GM18870 (cell line): Measurements from ENCODE around the gene ESCO1.
"Not testable (repeated sequence)": the region's sequence is repeated elsewhere in the genome, so short reads cannot be mapped to it uniquely, and the experiment has no call there.

Experiments used
- ATAC-seq: cut with Tn5 transposase; IDR thresholded peaks from one replicate; pipeline ENCODE4 v1.9.1; 2021; ENCODE audit warnings: moderate library complexity; ENCODE audit not compliant: unreplicated experiment

ESCO1 gene

GRCh38 chr18:21592361-21592760 is 8.1 kb downstream of the ESCO1 start:
- ATAC-seq, result not testable (repeated sequence)

GRCh38 chr18:21584391-21584790 is 16.1 kb downstream of the ESCO1 start:
- ATAC-seq, result no peak

- no peak for ATAC-seq
Measured at GRCh38 chr18:21575656-21576055, 24.8 kb downstream of the ESCO1 start.

- ATAC-seq, result no peak
Measured at GRCh38 chr18:21571772-21572171, 28.7 kb downstream of the ESCO1 start.

GRCh38 chr18:21559195-21559594 is 41.3 kb downstream of the ESCO1 start:
- no peak for ATAC-seq

- no peak for ATAC-seq
Measured at GRCh38 chr18:21557607-21558253, 42.8 kb downstream of the ESCO1 start.

GRCh38 chr18:21550510-21550970 is 50.0 kb downstream of the ESCO1 start:
- ATAC-seq, result no peak

GRCh38 chr18:21548647-21549046 is 51.9 kb downstream of the ESCO1 start:
- ATAC-seq, result no peak

GRCh38 chr18:21546423-21546822 is 54.1 kb downstream of the ESCO1 start:
- no peak for ATAC-seq

GRCh38 chr18:21538230-21538629 is 62.3 kb downstream of the ESCO1 start:
- no peak for ATAC-seq

GRCh38 chr18:21534327-21534726 is 66.2 kb downstream of the ESCO1 start:
- no peak for ATAC-seq

GRCh38 chr18:21526463-21526862 is 74.0 kb downstream of the ESCO1 start:
- no peak for ATAC-seq

GRCh38 chr18:21525916-21526315 is 74.6 kb downstream of the ESCO1 start:
- no peak for ATAC-seq

- no peak for ATAC-seq
Measured at GRCh38 chr18:21522530-21522929, 78.0 kb downstream of the ESCO1 start.

- no peak for ATAC-seq
Measured at GRCh38 chr18:21513741-21514140, 86.8 kb downstream of the ESCO1 start.

- no peak for ATAC-seq
Measured at GRCh38 chr18:21513292-21513691, 87.2 kb downstream of the ESCO1 start.

- no peak for ATAC-seq
Measured at GRCh38 chr18:21509062-21509461, 91.4 kb downstream of the ESCO1 start.

GRCh38 chr18:21507913-21508701 is 92.4 kb downstream of the ESCO1 start:
- no peak for ATAC-seq

GRCh38 chr18:21502661-21503060 is 97.8 kb downstream of the ESCO1 start:
- no peak for ATAC-seq

- ATAC-seq, result no peak
Measured at GRCh38 chr18:21499997-21500396, 100.5 kb downstream of the ESCO1 start.

GRCh38 chr18:21496277-21496835 is 104.1 kb downstream of the ESCO1 start:
- no peak for ATAC-seq

GRCh38 chr18:21490748-21491147 is 109.8 kb downstream of the ESCO1 start:
- no peak for ATAC-seq
